ENCODE data around the gene NAGK. TPM values are rescaled to one million over a fixed set of nuclear protein-coding genes. Genes with fewer than 3 reads are reported as not detected.
"Not testable (repeated sequence)": the region's sequence is repeated elsewhere in the genome, so short reads cannot be mapped to it uniquely, and the experiment has no call there.

The NAGK gene
- polyA plus RNA-seq (ENCODE audit: insufficient read length in 4 of 4): 100 to 1,000 TPM in 1 of 4 donors, 10 to 100 TPM in 3; 70.0 to 106 (median 84.9) TPM

DNA sequence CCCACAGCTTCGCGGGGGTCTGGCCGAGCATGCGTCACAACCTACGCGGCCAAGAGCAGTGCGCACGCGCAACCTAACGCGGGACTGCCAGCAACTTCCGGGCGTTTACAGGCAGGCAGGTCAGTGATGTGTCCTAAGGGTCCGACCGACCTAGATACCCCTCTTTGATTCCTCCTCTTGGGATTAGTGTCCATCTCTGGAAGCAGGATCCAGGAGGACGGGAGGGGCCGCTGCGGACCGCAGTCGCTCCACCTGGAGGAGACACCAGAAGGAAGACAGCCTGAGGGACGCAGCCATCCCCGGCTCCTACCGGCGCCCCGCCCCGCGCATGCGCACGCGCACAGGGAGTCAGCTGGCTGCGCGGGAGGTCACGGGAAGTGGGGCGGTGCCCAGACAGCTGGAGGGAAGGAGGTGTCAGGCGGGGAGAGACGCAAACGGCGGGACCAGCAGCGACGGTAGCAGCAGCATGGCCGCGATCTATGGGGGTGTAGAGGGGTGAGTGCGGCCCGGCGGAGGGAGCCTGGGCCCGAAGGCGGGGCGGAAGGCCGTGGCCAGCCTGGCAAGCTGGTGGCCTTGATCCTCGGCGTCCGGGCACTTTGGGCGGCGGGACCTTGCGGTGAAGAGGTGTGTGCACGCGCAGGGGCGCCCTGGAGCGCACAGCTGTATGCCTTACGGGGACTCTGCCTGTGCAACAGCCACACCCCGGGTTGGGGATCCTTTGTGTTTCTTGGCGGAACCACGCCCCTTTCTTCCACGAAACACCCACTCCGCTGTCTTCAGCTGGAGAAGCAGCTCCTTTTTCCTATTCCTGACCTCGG lies at the start of gene NAGK:
Gene NAGK, plus strand, starts transcription at position 431 of the 818 bp plus-strand sequence. Its CDS starts 36 bp downstream, at position 467.
- peak; percentile 89 to 96 (median 90) for DNase-seq (ENCODE audit: low read depth in 4 of 4, low spot score in 3 of 4)

DNA sequence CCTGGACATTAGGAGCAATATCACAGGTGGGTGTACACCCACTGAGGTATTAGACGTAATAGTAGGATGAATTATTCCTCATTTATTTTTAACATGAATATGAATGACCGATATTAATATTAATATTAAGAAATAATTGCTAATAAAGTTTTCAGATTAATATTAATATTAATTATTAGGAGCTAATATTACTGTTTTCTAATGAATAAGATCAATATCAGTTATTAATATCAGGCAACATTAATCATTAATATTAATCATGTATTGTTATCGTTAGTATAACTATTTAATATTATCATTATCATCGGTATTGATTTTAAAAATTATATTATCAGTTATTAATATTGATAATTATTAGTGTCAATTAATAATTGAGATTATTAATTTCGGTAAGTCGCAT lies 48.5 kb upstream of the NAGK start:
- DNase-seq (ENCODE audit: low read depth in 4 of 4, low spot score in 3 of 4): not testable (repeated sequence)

DNA sequence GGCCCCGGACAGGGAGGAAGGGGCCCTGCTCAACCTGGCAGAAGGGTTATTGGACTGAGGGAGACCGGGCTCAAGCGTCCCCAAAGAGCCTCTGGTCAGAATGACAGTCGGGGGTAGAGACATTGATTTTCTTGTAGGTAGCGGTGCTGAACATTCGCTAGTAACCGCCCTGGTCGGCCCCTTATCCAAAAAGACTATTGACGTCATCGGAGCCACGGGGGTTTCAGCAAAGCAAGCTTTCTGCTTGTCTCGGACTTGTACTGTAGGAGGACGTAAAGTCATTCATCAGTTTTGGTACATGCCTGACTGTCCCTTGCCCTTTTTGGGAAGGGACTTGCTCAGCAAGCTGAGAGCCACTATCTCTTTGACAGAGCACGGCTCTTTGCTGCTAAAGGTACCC lies 47.1 kb upstream of the NAGK start:
- DNase-seq (ENCODE audit: low read depth in 4 of 4, low spot score in 3 of 4): not testable (repeated sequence)

DNA sequence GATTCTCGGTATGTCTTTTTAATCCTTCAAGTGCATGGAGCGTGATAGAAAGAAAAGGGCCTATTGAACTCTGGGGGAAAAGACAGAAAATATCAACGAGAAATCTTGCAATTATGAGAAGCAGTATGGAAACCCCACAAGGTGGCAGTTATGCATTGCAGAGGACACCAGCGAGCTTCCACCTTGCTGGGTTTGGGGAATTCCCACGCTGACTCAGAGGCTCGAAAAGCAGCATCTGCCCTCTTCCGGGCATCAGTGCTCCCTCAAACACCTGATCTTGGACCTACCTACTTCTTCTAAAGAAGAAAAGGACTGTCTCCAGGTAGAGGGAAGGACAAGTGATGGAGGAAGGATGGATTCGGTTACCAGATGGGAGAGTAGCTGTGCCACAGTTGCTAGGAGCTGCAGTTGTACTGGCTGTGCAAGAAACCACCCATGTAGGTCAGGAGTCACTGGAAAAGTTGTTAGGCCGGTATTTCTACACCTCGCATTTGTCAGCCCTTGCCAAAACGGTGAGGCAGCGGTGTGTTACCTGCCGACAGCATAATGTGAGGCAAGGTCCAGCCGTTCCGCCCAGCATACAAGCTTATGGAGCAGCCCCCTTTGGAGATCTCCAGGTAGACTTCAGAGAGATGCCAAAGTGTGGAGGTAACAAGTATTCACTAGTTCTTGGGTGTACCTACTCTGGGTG lies 44.8 kb upstream of the NAGK start:
- peak in 2 of 4 donors; percentile 24 to 33 for DNase-seq (ENCODE audit: low read depth in 4 of 4, low spot score in 3 of 4)

- DNase-seq (ENCODE audit: low read depth in 4 of 4, low spot score in 3 of 4): not testable (repeated sequence)
Observed at GRCh38 chr2:71036296-71036695, 32.2 kb upstream of the NAGK start.

GRCh38 chr2:71042287-71042686 lies 26.2 kb upstream of the NAGK start:
- DNase-seq (ENCODE audit: low read depth in 4 of 4, low spot score in 3 of 4): no peak

DNA sequence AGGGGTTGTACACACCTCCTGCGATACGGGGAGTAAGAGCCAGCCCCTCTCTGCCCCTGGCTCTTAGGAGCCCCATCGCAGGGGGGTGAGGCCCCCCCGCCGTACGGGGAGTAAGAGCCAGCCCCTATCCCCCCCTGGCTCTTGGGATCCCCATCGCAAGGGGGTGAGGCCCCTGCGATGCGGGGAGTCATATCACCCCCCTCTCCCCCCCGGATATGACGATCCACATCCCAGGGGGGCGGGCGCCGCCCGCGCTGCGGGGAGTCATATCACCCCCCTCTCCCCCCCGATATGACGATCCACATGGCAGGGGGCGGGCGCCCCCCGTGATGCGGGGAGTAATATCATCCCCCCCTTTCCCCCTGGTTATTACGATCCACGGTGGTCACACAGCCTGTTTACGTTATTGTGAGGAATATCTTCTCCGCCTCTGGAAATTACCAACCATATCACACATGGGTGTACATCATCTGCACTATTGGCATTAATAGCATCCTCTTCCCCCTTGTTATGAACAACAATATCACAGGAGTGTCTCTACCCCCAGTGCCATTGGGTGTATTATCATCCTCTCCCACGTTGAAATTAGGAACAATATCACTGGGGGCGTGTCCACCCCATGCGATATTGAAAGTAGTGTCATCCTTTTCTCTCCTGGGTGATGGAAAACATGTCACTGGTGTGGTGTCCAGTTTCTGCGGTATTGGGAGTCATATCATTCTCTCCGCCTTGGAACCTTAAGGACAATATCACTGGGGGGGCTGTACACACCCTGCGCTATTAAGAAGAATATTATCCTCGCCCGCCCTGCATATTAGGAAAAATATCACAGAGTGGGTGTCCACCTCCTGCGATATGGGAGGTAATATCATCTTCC lies 24.7 kb upstream of the NAGK start:
- DNase-seq (ENCODE audit: low read depth in 4 of 4, low spot score in 3 of 4): no peak

- no peak for DNase-seq (ENCODE audit: low read depth in 4 of 4, low spot score in 3 of 4)
Observed at GRCh38 chr2:71045151-71045550, 23.3 kb upstream of the NAGK start.

DNA sequence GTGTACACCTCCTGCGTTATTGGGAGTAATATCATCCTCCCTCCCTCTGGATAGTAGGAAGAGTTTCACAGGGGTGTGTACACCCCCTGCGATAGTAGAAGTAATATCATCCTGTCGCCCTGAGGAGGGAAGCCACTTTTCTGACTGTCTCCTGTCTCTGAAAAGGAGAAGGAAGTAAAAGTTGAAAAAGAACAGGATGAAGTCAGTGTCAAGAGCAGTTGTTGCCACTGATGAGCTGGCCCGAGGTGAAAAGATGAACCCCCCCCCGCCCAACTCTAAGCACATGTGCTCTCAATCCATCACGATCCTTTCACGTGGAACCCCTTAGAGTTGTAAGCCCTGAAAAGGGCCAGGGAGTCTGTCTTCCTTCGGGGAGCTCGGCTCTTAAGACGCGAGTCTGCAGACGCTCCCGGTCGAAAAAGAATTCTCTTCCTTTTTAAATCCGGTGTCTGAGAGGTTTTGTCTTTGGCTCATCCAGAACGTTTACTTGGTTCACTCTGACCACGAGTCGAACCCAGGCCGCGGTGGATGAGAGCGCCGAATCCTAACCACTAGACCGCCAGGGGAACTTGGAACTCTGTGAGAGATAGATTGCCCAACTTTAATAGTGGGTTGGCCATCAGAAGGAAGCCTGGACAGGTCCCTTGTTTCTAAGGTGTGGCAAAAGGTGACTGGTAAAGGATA lies 22.4 kb upstream of the NAGK start:
- DNase-seq (ENCODE audit: low read depth in 4 of 4, low spot score in 3 of 4): no peak

GRCh38 chr2:71048096-71048495 lies 20.4 kb upstream of the NAGK start:
- no peak for DNase-seq (ENCODE audit: low read depth in 4 of 4, low spot score in 3 of 4)

- not testable (repeated sequence) for DNase-seq (ENCODE audit: low read depth in 4 of 4, low spot score in 3 of 4)
Observed at GRCh38 chr2:71049704-71050360, 18.6 kb upstream of the NAGK start.

DNA sequence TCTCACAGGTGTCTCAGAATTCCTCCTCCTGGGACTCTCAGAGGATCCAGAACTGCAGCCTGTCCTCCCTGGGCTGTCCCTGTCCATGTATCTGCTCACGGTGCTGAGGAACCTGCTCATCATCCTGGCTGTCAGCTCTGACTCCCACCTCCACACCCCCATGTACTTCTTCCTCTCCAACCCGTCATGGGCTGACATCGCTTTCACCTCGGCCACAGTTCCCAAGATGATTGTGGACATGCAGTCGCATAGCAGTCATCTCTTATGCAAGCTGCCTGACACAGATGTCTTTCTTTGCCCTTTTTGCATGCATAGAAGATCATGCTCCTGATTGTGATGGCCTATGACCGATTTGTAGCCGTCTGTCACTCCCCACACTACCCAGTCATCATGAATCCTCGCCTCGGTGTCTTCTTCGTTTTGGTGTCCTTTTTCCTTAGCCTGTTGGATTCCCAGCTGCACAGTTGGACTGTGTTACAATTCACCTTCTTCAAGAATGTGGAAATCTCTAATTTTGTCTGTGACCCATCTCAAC lies 13.2 kb upstream of the NAGK start:
- DNase-seq (ENCODE audit: low read depth in 4 of 4, low spot score in 3 of 4): not testable (repeated sequence)

GRCh38 chr2:71060211-71060610 lies 8.2 kb upstream of the NAGK start:
- DNase-seq (ENCODE audit: low read depth in 4 of 4, low spot score in 3 of 4): no peak

GRCh38 chr2:71060871-71061270 lies 7.6 kb upstream of the NAGK start:
- DNase-seq (ENCODE audit: low read depth in 4 of 4, low spot score in 3 of 4): no peak

GRCh38 chr2:71063216-71063615 lies 5.2 kb upstream of the NAGK start:
- no peak for DNase-seq (ENCODE audit: low read depth in 4 of 4, low spot score in 3 of 4)

DNA sequence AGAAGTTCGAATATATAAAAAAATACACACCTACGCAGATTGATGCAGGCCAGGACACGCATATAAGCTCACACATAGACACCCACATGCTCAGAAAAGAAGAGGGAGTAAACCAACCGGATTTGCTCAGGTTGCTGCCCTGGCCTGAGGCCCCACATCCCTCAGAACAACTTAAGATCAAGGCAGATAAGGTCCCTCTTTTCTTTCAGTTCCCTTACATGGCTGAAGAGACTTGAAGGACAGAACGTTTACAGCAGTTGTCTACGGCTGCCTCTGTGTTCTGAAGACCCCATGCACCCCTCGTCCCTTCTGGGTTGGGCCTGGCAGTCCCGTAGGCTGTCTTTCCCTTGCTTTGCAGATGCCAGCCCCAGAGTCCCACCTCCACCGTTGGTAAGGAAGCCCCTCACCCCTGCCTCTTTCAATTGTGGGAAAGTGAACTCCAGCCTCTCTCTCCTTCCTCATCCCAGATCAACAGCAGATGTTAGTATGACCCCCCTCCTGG lies 4.3 kb upstream of the NAGK start:
- DNase-seq (ENCODE audit: low read depth in 4 of 4, low spot score in 3 of 4): no peak

GRCh38 chr2:71064754-71065621 lies 3.5 kb upstream of the NAGK start:
- DNase-seq (ENCODE audit: low read depth in 4 of 4, low spot score in 3 of 4): no peak

GRCh38 chr2:71066856-71067255 lies 1.6 kb upstream of the NAGK start:
- no peak for DNase-seq (ENCODE audit: low read depth in 4 of 4, low spot score in 3 of 4)

Measured in left renal pelvis (tissue), 4 donors.